ENCODE results near the gene C2CD2. TPM values are rescaled to one million over a fixed set of nuclear protein-coding genes. Genes with fewer than 3 reads are reported as not detected.

C2CD2 gene
- total and polyA plus RNA-seq, 2 of the 8 experiments (the other 6 are each of a cell fraction or from before 2014, with no cell fraction given) = 10.4 to 13.0 TPM

DNA sequence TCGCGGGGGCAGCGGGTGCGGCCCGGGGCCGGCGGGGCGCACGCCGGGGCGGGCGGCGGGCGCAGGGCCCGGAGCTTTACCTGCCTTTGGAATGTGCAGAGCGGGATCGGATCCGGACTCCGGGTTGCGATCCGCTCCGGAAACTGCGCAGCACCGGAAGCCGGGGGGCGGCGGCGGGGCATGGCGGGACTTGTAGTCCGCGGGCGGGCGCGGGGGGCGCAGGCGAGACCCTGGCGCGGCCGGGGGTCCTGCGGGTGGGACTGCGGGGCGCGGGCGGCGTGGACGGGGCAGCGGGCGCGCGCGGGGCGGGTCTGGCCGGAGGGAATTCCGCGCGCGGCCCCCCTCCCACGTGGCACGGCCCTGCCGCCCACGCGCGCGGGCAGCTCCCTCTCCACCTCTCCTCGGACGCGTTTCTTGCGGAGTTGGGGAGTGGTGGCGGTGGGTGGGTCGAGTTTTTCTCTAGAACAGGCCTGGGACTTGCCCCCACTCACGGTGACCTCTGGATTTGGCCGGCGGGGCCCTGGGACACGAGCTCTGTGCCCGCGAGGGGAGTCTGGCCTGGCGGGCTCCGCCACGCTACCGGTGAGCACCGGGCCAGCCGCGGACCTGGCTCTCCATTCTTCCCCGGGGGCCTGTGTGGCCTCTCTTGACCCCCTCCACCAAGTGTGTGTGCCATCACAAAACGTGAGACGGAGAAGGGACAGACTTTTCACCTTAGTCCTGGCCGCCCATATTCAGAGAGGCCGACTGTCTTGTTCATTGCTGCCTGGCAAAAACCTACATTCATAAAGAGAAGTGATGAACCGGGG lies 74.4 kb downstream of the C2CD2 start, which contains the start of gene PRDM15 (continued):
- TF ChIP-seq EP300 (IDR thresholded peaks at IDR 0.05; ENCODE audit: borderline replicate concordance in 1 of 2, low read depth in 2 of 2, low read length in 2 of 2) (no peak), NRF1 (IDR thresholded peaks at IDR 0.05; ENCODE audit: low read depth, low read length) (no peak), JUN (IDR thresholded peaks at IDR 0.05; ENCODE audit: low read depth, low read length) (no peak), SRF (IDR thresholded peaks at IDR 0.05; ENCODE audit: low read depth, low read length) (no peak), CEBPB (IDR thresholded peaks at IDR 0.05; ENCODE audit: low read depth, low read length) (no peak), PHF8 (conservative IDR thresholded peaks at IDR 0.05; ENCODE audit: low read depth, low read length) (peak; percentile 53), CHD2 (IDR thresholded peaks at IDR 0.05; ENCODE audit: low read length) (no peak), TAF7 (optimal IDR thresholded peaks at IDR 0.05; ENCODE audit: borderline replicate concordance, low read depth, low read length) (no peak), RAD21 (IDR thresholded peaks at IDR 0.05 in 1 of 2, conservative IDR thresholded peaks at IDR 0.05 in 1 of 2; ENCODE audit: low read depth in 2 of 2, low read length in 2 of 2) (no peak), TAF1 (IDR thresholded peaks at IDR 0.05; ENCODE audit: low read depth, low read length) (peak; percentile 34; the same call in 1 of the 2 replicates), POU5F1 (IDR thresholded peaks at IDR 0.05; ENCODE audit: low read depth, low read length) (no peak), SIX5 (IDR thresholded peaks at IDR 0.05; ENCODE audit: low read depth, low read length) (peak; percentile 26; the same call in 1 of the 2 replicates), SUZ12 (IDR thresholded peaks at IDR 0.05; ENCODE audit: low read length) (no peak), RXRA (IDR thresholded peaks at IDR 0.05; ENCODE audit: insufficient read depth, low read depth, low read length) (no peak), BACH1 (IDR thresholded peaks at IDR 0.05; ENCODE audit: low read length) (peak; percentile 63; the same call in 1 of the 2 replicates), NANOG (IDR thresholded peaks at IDR 0.05; ENCODE audit: insufficient read depth, low read depth, low read length, poor library complexity, severe bottlenecking) (no peak), SP1 (IDR thresholded peaks at IDR 0.05; ENCODE audit: low read depth, low read length) (peak; percentile 64; the same call in 1 of the 2 replicates), CBX5 (IDR thresholded peaks at IDR 0.05; ENCODE audit: low read depth, low read length) (no peak), KDM1A (IDR thresholded peaks at IDR 0.05; ENCODE audit: borderline replicate concordance, low read length) (no peak), JUND (IDR thresholded peaks at IDR 0.05; ENCODE audit: low read length) (no peak)
- TF ChIP-seq, protein P1, sequence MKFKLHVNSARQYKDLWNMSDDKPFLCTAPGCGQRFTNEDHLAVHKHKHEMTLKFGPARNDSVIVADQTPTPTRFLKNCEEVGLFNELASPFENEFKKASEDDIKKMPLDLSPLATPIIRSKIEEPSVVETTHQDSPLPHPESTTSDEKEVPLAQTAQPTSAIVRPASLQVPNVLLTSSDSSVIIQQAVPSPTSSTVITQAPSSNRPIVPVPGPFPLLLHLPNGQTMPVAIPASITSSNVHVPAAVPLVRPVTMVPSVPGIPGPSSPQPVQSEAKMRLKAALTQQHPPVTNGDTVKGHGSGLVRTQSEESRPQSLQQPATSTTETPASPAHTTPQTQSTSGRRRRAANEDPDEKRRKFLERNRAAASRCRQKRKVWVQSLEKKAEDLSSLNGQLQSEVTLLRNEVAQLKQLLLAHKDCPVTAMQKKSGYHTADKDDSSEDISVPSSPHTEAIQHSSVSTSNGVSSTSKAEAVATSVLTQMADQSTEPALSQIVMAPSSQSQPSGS (IDR thresholded peaks at IDR 0.05; ENCODE audit: low read length) = no peak
- TF ChIP-seq, protein P2, sequence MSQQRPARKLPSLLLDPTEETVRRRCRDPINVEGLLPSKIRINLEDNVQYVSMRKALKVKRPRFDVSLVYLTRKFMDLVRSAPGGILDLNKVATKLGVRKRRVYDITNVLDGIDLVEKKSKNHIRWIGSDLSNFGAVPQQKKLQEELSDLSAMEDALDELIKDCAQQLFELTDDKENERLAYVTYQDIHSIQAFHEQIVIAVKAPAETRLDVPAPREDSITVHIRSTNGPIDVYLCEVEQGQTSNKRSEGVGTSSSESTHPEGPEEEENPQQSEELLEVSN (IDR thresholded peaks at IDR 0.05) = peak; percentile 61; the same call in 1 of the 2 replicates
